HL-60 (cell line): ENCODE results near the gene FRMD3.

ENCODE experiments used
- CTCF ChIP-seq: IDR thresholded peaks from one replicate; pipeline ENCODE4 v1.5.1; 2011; ENCODE audit warnings: low read length, control low read depth, inconsistent platforms; ENCODE audit not compliant: insufficient read depth
- REST ChIP-seq: IDR thresholded peaks from 2 replicates; pipeline ENCODE4 v1.6.1; 2012; ENCODE audit warnings: low read depth; ENCODE audit not compliant: insufficient replicate concordance

- TF ChIP-seq CTCF = no peak
- TF ChIP-seq REST = no peak
Observed at GRCh38 chr9:83199240-83199639, 339.0 kb downstream of the FRMD3 start.
